T-cell (primary cell): Measurements from ENCODE around the gene INVS. TPM values are rescaled to one million over a fixed set of nuclear protein-coding genes. Genes with fewer than 3 reads are reported as not detected.

ENCODE experiments used
- ATAC-seq, 4 experiments: fragments of 200-7000 bp in 3 of 4; fragments of 150-1000 bp in 1 of 4; cut with Tn5 transposase; replicated peaks in 1 of 4; 1 replicate in 3 of 4; 2 replicates in 1 of 4; pipeline ENCODE4 v1.10.0; 2021; ENCODE audit warnings: moderate library complexity in 3 of 4, mild to moderate bottlenecking in 2 of 4, moderate number of reproducible peaks in 1 of 4
- CTCF ChIA-PET, 2 donors: fragments of 300-600 bp; sonication (Branson Sonifier 250); formaldehyde crosslinking; loops; one replicate each; lab custom pipeline; 2022; ENCODE audit warnings: antibody characterized with exemption in 2 of 2; lab: Charles Lee
- POLR2A ChIA-PET, 2 donors: fragments of 300-600 bp; sonication (Branson Sonifier 250); formaldehyde crosslinking; loops; one replicate each; lab custom pipeline; 2022; ENCODE audit warnings: antibody characterized with exemption in 2 of 2; lab: Charles Lee
- DNase-seq, 35 experiments: peaks; one replicate each; pipeline versions ENCODE4 v3.0.0 to v3.0.0-alpha.2; 2013 to 2023
- H3K27ac ChIP-seq: one replicate; pipeline ENCODE4 v1.5.1; 2013; ENCODE audit warnings: low read length
- H3K27me3 ChIP-seq, 2 experiments: replicated peaks in 1 of 2; 1 replicate in 1 of 2; 2 replicates in 1 of 2; pipeline versions ENCODE4 v1.6.1 to v1.7.0; 2013; ENCODE audit warnings: low read length in 1 of 2, mixed read lengths in 1 of 2; ENCODE audit not compliant: control insufficient read depth in 2 of 2, insufficient read depth in 2 of 2; ENCODE audit errors: extremely low read depth in 1 of 2
- H3K36me3 ChIP-seq, 2 donors: 1 replicate in 1 of 2; 2 replicates in 1 of 2; pipeline versions ENCODE4 v1.6.1 to v1.7.0; 2013; ENCODE audit warnings: low read length in 1 of 2; ENCODE audit not compliant: control insufficient read depth in 2 of 2, insufficient read depth in 1 of 2; ENCODE audit errors: extremely low read depth in 1 of 2
- H3K4me1 ChIP-seq, 2 experiments: 1 replicate in 1 of 2; 2 replicates in 1 of 2; pipeline versions ENCODE4 v1.6.1 to v1.7.0; 2013; ENCODE audit warnings: low read length in 2 of 2, mixed read lengths in 1 of 2; ENCODE audit not compliant: insufficient read depth in 2 of 2, control insufficient read depth in 1 of 2; ENCODE audit errors: extremely low read depth in 1 of 2
- H3K4me3 ChIP-seq, 2 donors: 1 replicate in 1 of 2; 2 replicates in 1 of 2; pipeline versions ENCODE4 v1.5.1 to v1.7.0; 2013; ENCODE audit warnings: mild to moderate bottlenecking in 2 of 2, low read length in 1 of 2, moderate library complexity in 1 of 2; ENCODE audit not compliant: control insufficient read depth in 1 of 2; ENCODE audit errors: extremely low read depth in 1 of 2
- H3K9me3 ChIP-seq: 2 replicates; pipeline ENCODE4 v1.7.0; 2013
- H3K27ac Mint-ChIP-seq, 2 donors: one replicate each; pipeline ENCODE4 v1.8.0; 2020 to 2021; ENCODE audit warnings: mild to moderate bottlenecking in 2 of 2, mixed read lengths in 2 of 2
- H3K27me3 Mint-ChIP-seq, 2 donors: one replicate each; pipeline ENCODE4 v1.8.0; 2021 to 2022; ENCODE audit warnings: mixed read lengths in 2 of 2
- H3K36me3 Mint-ChIP-seq: one replicate; pipeline ENCODE4 v1.8.0; 2021; ENCODE audit warnings: mixed read lengths
- H3K4me1 Mint-ChIP-seq, 3 donors: one replicate each; pipeline ENCODE4 v1.8.0; 2020 to 2022; ENCODE audit warnings: mixed read lengths in 3 of 3, mild to moderate bottlenecking in 1 of 3
- H3K4me3 Mint-ChIP-seq, 3 donors: one replicate each; pipeline ENCODE4 v1.8.0; 2020 to 2022; ENCODE audit warnings: mild to moderate bottlenecking in 3 of 3, mixed read lengths in 3 of 3, moderate library complexity in 3 of 3
- H3K9me3 Mint-ChIP-seq, 3 donors: one replicate each; pipeline ENCODE4 v1.8.0; 2020 to 2022; ENCODE audit warnings: mixed read lengths in 3 of 3
- WGBS: methylation state at CpG from one replicate; pipeline ENCODE4 v1.1.5; 2013; ENCODE audit warnings: missing lambda C conversion rate; ENCODE audit not compliant: insufficient coverage; 5-methylcytosine and 5-hydroxymethylcytosine counted together
- total RNA-seq, 35 experiments: library from RNA in 6 of 35; stranded (reverse) in 6 of 35; fragments of 120-200 nt in 1 of 35; gene quantifications; one replicate each; pipeline versions ENCODE4 v1.2.1 to v1.2.4 and lab custom pipeline; 2013 to 2026

The INVS gene
- total RNA-seq, 5 donors from 2014 or later (not counting 1 experiment from before 2014, with no cell fraction given), result 15.6 to 21.6 (median 19.0) TPM

GRCh38 chr9:100150214-100150613 lies 51.2 kb downstream of the INVS start:
- DNase-seq (no peak), ATAC-seq (no peak)
- no peak overlapping the region for H3K27ac Mint-ChIP-seq
- H3K27me3 Mint-ChIP-seq, result no peaks in the 10 kb centered on the region
- Histone ChIP-seq H3K4me3 (no peak overlapping the region), H3K27me3 (no peaks in the 10 kb centered on the region), H3K9me3 (no peaks in the 10 kb centered on the region), H3K36me3 (no peaks in the 10 kb centered on the region), H3K4me1 (no peaks in the 10 kb centered on the region), H3K27ac (no peak overlapping the region)
- no peak overlapping the region for H3K4me3 Mint-ChIP-seq
- ChIA-PET CTCF (no interaction called here), POLR2A (no interaction called here)
- no peaks in the 10 kb centered on the region for H3K4me1 Mint-ChIP-seq
- no peaks in the 10 kb centered on the region for H3K9me3 Mint-ChIP-seq
- WGBS, result no CpG with 5 or more reads among the region's 2 CpGs
- peaks cover 25% of the 10 kb centered on the region for H3K36me3 Mint-ChIP-seq

- Mint-ChIP-seq H3K27ac (no peak overlapping the region), H3K9me3 (no peaks in the 10 kb centered on the region), H3K36me3 (peaks cover 38% of the 10 kb centered on the region), H3K4me1 (no peaks in the 10 kb centered on the region), H3K27me3 (no peaks in the 10 kb centered on the region), H3K4me3 (no peak overlapping the region)
- WGBS, result no CpG with 5 or more reads among the region's 3 CpGs
- DNase-seq (no peak), ATAC-seq (no peak)
- ChIA-PET CTCF (no interaction called here), POLR2A (no interaction called here)
- H3K36me3 ChIP-seq, result no peaks in the 10 kb centered on the region
- H3K27ac ChIP-seq, result no peak overlapping the region
- no peaks in the 10 kb centered on the region for H3K9me3 ChIP-seq
- H3K27me3 ChIP-seq, result no peaks in the 10 kb centered on the region
- no peaks in the 10 kb centered on the region for H3K4me1 ChIP-seq
- no peak overlapping the region for H3K4me3 ChIP-seq
These were observed 61.0 kb downstream of the INVS start for GRCh38 chr9:100160021-100160420.

GRCh38 chr9:100167176-100167575 lies 68.1 kb downstream of the INVS start:
- H3K4me3 ChIP-seq, result no peak overlapping the region
- Mint-ChIP-seq H3K36me3 (peaks cover 41% of the 10 kb centered on the region), H3K27ac (no peak overlapping the region), H3K9me3 (peaks cover 0 to 14% (median 3%) of the 10 kb centered on the region in 3 donors), H3K27me3 (no peaks in the 10 kb centered on the region), H3K4me3 (no peak overlapping the region), H3K4me1 (no peaks in the 10 kb centered on the region)
- ATAC-seq (no peak), DNase-seq (no peak)
- H3K36me3 ChIP-seq, result no peaks in the 10 kb centered on the region
- ChIA-PET CTCF (no interaction called here), POLR2A (no interaction called here)
- H3K27me3 ChIP-seq, result no peaks in the 10 kb centered on the region
- no peak overlapping the region for H3K27ac ChIP-seq
- H3K4me1 ChIP-seq, result no peaks in the 10 kb centered on the region
- H3K9me3 ChIP-seq, result no peaks in the 10 kb centered on the region

DNA sequence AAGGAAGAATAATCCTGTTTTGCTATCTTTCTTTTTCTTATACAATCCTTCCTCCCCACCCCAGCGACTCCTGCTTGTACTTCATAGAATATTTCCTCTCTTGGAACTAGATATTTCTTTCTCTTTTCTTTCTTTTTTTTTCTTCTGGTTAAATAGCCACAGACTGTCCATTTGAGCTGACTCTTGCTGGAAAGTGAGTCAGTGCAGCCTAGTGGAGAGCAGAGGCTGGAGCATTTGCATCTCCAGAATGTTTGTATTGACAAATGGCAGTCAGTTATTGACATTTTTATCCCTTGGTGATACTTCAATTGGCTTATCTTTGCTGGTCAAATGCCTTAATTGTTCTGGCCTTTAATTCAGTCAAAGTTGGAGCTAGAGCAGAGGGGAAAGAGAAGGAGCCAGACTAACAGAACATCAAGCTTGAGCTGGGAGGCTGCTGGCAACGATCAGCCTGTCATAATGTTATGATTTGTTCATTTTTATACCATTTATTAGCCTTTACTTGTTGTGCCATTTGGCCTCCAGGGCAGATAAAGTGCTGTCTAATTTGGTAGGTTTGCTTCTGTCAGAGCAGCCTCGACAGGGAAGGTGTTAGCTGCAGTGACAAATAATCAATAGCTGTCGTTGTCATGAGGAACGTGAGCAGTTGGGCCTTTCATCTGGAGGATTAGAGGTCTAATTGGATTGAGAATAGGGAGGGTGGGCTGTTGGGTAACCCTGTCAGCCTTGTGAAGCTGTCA lies 69.0 kb downstream of the INVS start:
- no peak overlapping the region for H3K4me3 Mint-ChIP-seq
- no peaks in the 10 kb centered on the region for H3K27me3 Mint-ChIP-seq
- Histone ChIP-seq H3K27ac (no peak overlapping the region), H3K27me3 (no peaks in the 10 kb centered on the region), H3K36me3 (no peaks in the 10 kb centered on the region), H3K4me3 (no peak overlapping the region), H3K9me3 (no peaks in the 10 kb centered on the region), H3K4me1 (no peaks in the 10 kb centered on the region)
- no peaks in the 10 kb centered on the region for H3K4me1 Mint-ChIP-seq
- ChIA-PET CTCF (interaction anchor here in 1 of 2 donors (0.5 kb wide), 1 partner anchor 21 kb away, joined by 3 read pairs; no protein-coding TSS in a partner anchor), POLR2A (no interaction called here)
- H3K9me3 Mint-ChIP-seq, result peaks cover 0 to 23% (median 3%) of the 10 kb centered on the region in 3 donors
- DNase-seq, result no peak
- no peak for ATAC-seq
- H3K36me3 Mint-ChIP-seq, result peaks cover 50% of the 10 kb centered on the region
- H3K27ac Mint-ChIP-seq, result no peak overlapping the region
- WGBS, result 95% methylated on average over 3 of the region's 5 CpGs

- H3K27me3 ChIP-seq, result no peaks in the 10 kb centered on the region
- ATAC-seq (no peak), DNase-seq (no peak)
- CTCF ChIA-PET, result no interaction called here
- no peak overlapping the region for H3K4me3 Mint-ChIP-seq
- peaks cover 66% of the 10 kb centered on the region for H3K36me3 Mint-ChIP-seq
- POLR2A ChIA-PET, result no interaction called here
- H3K9me3 Mint-ChIP-seq, result peaks cover 6 to 37% (median 10%) of the 10 kb centered on the region in 3 donors
- H3K27ac Mint-ChIP-seq, result no peak overlapping the region
- H3K27me3 Mint-ChIP-seq, result no peaks in the 10 kb centered on the region
- H3K27ac ChIP-seq, result no peak overlapping the region
- no peaks in the 10 kb centered on the region for H3K4me1 Mint-ChIP-seq
- no peaks in the 10 kb centered on the region for H3K9me3 ChIP-seq
- no peak overlapping the region for H3K4me3 ChIP-seq
- H3K36me3 ChIP-seq, result no peaks in the 10 kb centered on the region
- H3K4me1 ChIP-seq, result no peaks in the 10 kb centered on the region
These were observed 71.0 kb downstream of the INVS start for GRCh38 chr9:100170085-100170484.

DNA sequence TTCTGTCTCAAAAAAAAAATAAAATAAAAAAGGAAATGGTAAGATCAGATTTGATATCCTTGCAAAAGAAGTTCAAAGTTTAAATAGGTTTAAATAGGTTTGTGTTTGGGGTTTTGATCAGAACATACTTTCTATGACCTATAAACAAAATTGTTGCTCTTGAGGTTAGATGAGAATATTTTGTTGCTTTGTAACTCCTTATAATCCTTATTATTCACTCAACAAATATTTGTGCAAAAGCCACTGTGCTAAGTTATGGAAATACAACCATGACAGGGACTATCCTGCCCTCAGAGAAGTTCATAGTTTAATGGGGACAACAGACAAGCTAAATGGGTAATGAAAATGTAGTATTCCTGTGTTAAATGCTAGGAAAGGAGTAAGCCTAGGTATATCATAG lies 71.5 kb downstream of the INVS start:
- peaks cover 68% of the 10 kb centered on the region for H3K36me3 Mint-ChIP-seq
- POLR2A ChIA-PET, result no interaction called here

DNA sequence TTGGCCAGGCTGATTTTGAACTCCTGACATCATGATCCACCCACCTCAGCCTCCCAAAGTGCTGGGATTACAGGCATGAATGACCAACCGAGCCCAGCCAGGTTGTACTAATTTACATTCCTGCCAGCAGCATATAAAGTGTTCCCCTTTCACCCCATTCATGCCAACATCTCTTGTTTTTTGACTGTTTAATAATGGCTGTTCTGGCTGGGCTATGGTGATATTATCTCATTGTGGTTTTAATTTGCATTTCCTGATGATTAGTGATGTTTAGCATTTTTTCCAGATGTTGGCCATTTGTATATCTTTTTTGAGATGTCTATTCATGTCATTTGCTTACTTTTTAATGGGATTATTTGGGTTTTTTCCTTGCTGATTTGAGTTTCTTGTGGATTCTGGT lies 87.3 kb downstream of the INVS start:
- ATAC-seq (no peak), DNase-seq (no peak)
- Mint-ChIP-seq H3K27ac (no peak overlapping the region), H3K9me3 (peaks cover 10 to 64% (median 41%) of the 10 kb centered on the region in 3 donors), H3K36me3 (peaks cover 46% of the 10 kb centered on the region), H3K4me1 (no peaks in the 10 kb centered on the region), H3K27me3 (no peaks in the 10 kb centered on the region), H3K4me3 (no peak overlapping the region)
- no peaks in the 10 kb centered on the region for H3K9me3 ChIP-seq
- ChIA-PET POLR2A (no interaction called here), CTCF (no interaction called here)
- H3K27ac ChIP-seq, result no peak overlapping the region
- no peaks in the 10 kb centered on the region for H3K4me1 ChIP-seq
- H3K27me3 ChIP-seq, result no peaks in the 10 kb centered on the region
- no peaks in the 10 kb centered on the region for H3K36me3 ChIP-seq
- no CpG with 5 or more reads among the region's 1 CpG for WGBS
- H3K4me3 ChIP-seq, result no peak overlapping the region

More for the DNA sequence above, 71.5 kb downstream of the INVS start:
- Histone ChIP-seq H3K27me3 (no peaks in the 10 kb centered on the region), H3K36me3 (no peaks in the 10 kb centered on the region), H3K4me3 (no peak overlapping the region), H3K4me1 (no peaks in the 10 kb centered on the region), H3K27ac (no peak overlapping the region), H3K9me3 (no peaks in the 10 kb centered on the region)
- no peaks in the 10 kb centered on the region for H3K27me3 Mint-ChIP-seq
- no peak overlapping the region for H3K27ac Mint-ChIP-seq
- no peaks in the 10 kb centered on the region for H3K4me1 Mint-ChIP-seq
- H3K9me3 Mint-ChIP-seq, result peaks cover 6 to 39% (median 12%) of the 10 kb centered on the region in 3 donors
- ATAC-seq (no peak), DNase-seq (no peak)
- CTCF ChIA-PET, result no interaction called here
- no peak overlapping the region for H3K4me3 Mint-ChIP-seq
